HCT116 (cell line): ENCODE results near the gene SYT15B.
"Not testable (repeated sequence)": the region's sequence is repeated elsewhere in the genome, so short reads cannot be mapped to it uniquely, and the experiment has no call there.

Experiments used
- CEBPB ChIP-seq: IDR thresholded peaks from 2 replicates; pipeline ENCODE4 v1.6.1; 2012; ENCODE audit warnings: low read depth
- CTCF ChIP-seq, 3 experiments: fragments of 200-600 bp in 1 of 3; sonication (generic) in 1 of 3; IDR thresholded peaks in 2 of 3; conservative IDR thresholded peaks in 1 of 3; 2 replicates each; pipeline ENCODE4 v1.5.1; 2012 to 2017; ENCODE audit warnings: low read depth in 2 of 3, low read length in 2 of 3, antibody characterized with exemption in 1 of 3, borderline replicate concordance in 1 of 3, control low read depth in 1 of 3, mild to moderate bottlenecking in 1 of 3, mixed read lengths in 1 of 3, mixed run types in 1 of 3, moderate library complexity in 1 of 3; ENCODE audit not compliant: insufficient read depth in 1 of 3
- ELF1 ChIP-seq: IDR thresholded peaks from 2 replicates; pipeline ENCODE4 v1.6.1; 2012; ENCODE audit warnings: low read depth, borderline replicate concordance
- EZH2 ChIP-seq: fragments of 200-600 bp; sonication (generic); IDR thresholded peaks from 2 replicates; pipeline ENCODE4 v1.6.1; 2017; ENCODE audit warnings: antibody characterized with exemption, mixed run types
- EZH2phosphoT487 ChIP-seq: fragments of 200-600 bp; IDR thresholded peaks from 2 replicates; pipeline ENCODE4 v1.6.1; 2018; ENCODE audit warnings: antibody characterized with exemption, borderline replicate concordance
- POLR2A ChIP-seq: IDR thresholded peaks from 2 replicates; pipeline ENCODE4 v1.7.0; 2011; ENCODE audit warnings: borderline replicate concordance; ENCODE audit not compliant: insufficient read depth, insufficient read length; ENCODE audit errors: extremely low read depth
- POLR2AphosphoS5 ChIP-seq: IDR thresholded peaks from 2 replicates; pipeline ENCODE4 v1.6.1; 2011; ENCODE audit warnings: mild to moderate bottlenecking, low read depth, low read length, moderate library complexity
- SIN3A ChIP-seq: IDR thresholded peaks from 2 replicates; pipeline ENCODE4 v1.6.1; 2012; ENCODE audit warnings: low read depth
- ZBTB33 ChIP-seq: IDR thresholded peaks from 2 replicates; pipeline ENCODE4 v1.6.1; 2011; ENCODE audit warnings: mild to moderate bottlenecking, low read length, moderate library complexity; ENCODE audit not compliant: insufficient replicate concordance; ENCODE audit errors: extremely low read depth
- ZFX ChIP-seq: fragments of 450-650 bp; IDR thresholded peaks from 2 replicates; pipeline ENCODE4 v1.6.1; 2017
- ZNF274 ChIP-seq: fragments of 200-500 bp; sonication (Bioruptor generic); IDR thresholded peaks from 2 replicates; pipeline ENCODE4 v1.6.1; 2014; ENCODE audit warnings: mild to moderate bottlenecking, low read depth, low read length, inconsistent platforms

GRCh38 chr10:47750360-47750759 is 13.0 kb downstream of the SYT15B start:
- not testable (repeated sequence) for TF ChIP-seq CTCF (IDR thresholded peaks at IDR 0.05 in 2 of 3, conservative IDR thresholded peaks at IDR 0.05 in 1 of 3; ENCODE audit: borderline replicate concordance in 1 of 3, insufficient read depth in 1 of 3, low read depth in 2 of 3, low read length in 2 of 3); CEBPB; POLR2AphosphoS5; EZH2; EZH2phosphoT487; POLR2A; ZFX; ZBTB33; ELF1; ZNF274; SIN3A
